Left hindlimb (tissue), 1 donor: ENCODE data around the gene NAT9.

Source experiments
- DNase-seq: peaks from one replicate; pipeline ENCODE4 v3.0.0-alpha.2; 2018

The NAT9 gene

DNA sequence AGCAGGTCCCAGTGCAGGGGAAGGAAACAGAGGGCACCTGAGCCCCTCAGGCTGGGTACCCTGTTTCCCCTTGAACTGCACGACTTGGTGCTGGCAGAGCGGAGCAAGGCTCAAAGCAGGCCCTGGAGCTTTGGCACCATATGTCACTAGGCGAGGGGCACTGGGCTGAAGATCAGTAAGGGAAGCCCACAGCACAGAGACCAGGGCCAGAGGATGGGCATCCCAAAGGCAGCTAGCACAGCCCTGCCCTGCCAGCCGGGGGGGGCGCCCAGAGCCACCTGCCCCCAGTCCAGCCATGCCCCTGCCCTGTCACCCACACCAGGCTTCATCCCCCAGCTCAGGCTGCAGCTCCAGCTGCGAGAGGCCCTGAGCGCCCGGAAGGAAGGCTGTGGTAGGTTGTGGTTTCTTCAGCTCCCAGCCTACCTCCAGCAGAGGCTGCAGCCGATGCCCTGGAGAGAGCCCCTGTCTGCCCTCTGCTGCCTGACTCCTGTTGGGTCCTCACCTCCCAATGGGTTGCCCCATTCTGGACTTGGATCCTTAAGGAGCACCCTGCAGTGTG, 16.8 kb downstream of the NAT9 start:
- no peak for DNase-seq

DNA sequence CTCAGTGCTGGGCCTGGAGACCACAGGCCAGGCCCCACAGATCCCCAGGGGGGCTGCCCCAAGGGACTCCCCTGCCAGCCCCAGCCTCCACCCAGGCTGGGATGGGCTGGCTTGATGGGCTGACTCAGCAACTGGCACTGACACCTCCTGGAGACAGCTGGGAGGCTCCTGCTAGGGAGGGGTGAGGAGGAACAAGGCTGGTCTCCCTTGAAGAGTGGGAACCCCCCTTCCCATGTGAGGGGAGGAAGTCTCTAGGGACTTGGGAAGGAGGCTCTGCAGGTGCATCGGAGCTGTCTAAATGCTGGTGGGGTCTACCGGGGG, 17.3 kb downstream of the NAT9 start:
- no peak for DNase-seq

DNA sequence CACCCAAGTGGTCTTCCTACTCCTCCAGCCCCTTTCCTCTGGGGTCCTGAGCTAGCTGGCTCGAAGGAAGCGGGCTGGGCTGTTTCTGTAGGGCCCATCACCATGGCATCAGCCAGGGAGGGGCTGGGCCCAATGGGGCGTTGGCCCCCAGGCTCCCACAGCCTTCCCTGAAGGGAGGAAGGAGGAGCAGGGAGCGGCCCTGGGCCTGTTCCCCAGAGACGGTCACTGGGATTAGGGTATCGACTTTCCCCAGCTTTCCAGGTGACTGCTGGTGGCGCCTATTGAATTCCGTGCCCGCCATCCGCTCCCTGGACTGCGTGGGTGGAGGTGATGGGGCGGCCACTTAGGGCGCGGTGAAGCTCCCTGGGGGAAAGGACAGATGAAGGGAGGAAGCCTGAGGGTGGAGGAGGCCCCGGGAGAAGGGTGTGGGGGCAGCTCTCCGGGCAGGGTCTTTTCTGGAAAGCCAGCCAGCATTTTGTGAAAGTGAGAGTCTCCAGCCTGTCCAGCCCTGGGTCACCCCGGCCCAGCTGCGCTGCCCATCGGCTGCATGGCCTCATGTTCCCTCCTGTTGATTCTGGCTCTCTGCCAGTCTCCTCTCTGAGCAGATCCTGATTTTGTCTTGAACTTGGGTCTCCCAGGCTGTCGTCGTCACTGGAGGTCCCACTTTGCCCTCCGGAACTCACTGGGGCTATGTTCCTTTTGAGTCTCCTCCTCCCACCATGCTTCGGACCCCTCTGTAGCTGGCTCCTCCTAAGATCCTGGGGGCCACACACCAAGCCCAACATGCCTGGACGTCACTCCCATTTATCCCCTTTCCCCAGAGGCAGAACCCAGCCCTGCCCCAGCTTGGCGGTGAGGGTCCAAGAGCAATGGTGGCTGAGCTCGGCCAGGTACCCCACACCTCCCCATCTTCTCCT, 18.0 kb downstream of the NAT9 start:
- no peak for DNase-seq

GRCh38 chr17:74757502-74757901, 18.6 kb downstream of the NAT9 start:
- DNase-seq, result no peak

- no peak for DNase-seq
Observed at GRCh38 chr17:74756891-74757290, 19.3 kb downstream of the NAT9 start.

DNA sequence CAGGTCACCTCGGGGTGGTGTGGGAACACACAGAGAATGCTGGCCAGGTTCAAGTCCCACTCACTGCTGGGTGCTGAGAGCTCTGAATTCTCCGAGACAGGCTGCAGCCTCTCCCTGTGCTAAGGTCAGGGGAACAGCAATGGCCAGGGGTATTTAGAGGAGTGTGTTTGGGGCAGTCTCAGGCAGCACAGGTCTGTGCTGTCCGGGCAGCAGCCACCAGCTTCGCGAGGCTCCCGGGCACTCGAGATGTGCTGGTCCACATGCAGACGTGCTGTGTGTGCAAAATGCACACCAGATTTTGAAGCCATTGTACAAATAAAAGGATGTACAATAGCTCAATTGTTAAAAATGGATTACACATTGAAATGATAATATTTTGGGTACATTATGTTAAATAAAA, 20.6 kb downstream of the NAT9 start:
- no peak for DNase-seq

- DNase-seq, result no peak
Observed at GRCh38 chr17:74754832-74755231, 21.3 kb downstream of the NAT9 start.

- no peak for DNase-seq
Observed at GRCh38 chr17:74752822-74753401, 23.2 kb downstream of the NAT9 start.

DNA sequence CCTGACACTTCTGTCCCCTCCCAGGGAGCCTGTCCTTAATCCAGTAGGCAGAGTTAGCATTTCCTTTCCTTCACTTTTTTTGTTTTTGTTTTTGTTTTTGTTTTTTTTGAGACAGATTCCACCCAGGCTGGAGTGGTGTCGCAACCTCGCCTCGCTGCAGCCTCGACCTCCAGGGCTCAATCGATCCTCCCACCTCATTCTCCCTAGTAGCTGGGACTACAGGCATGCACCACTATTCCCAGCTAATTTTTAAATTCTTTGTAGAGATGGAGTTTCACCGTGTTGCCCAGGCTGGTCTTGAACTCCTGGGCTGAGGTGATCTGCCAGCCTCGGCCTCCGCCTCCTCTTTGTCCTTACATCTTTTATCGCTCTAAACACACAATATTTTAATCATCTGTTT, 23.7 kb downstream of the NAT9 start:
- no peak for DNase-seq

DNA sequence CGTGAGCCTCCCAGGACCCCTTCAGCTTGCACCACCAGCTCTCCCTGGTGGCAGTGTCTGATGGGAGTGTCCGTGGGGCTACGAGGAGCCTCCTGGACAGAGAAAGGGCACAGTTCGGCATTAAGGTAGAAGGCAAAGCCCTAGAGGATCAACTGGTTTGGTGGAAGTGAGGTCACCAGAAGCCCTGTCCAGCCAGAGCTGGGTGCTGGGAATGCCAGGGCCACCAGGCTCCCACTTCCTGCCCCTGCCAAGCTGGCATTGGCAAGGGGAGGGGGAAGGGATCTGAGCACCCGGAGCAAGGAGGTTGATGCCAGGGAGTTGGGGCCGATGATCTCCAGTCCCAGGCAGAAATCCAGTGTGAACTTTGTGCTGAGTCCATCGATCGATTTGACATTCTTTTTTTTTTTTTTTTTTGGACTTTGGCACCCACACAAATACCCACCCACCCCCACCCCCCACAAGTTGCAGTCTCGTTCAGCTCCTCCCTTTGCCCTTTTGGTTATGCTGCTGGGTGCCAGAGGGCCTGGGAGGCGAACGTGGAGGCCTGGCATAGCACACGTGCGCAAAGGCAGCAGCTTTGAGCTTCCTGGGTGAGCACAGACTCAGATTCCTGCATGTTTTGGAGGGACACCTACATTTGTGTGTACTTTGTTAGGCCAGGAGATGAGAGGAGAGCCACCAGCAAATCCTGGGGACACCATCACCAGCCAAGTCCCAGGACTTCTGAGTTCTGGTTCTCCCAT, 25.6 kb downstream of the NAT9 start:
- no peak for DNase-seq

- DNase-seq, result no peak
Observed at GRCh38 chr17:74750039-74750326, 26.2 kb downstream of the NAT9 start.

GRCh38 chr17:74749279-74750038, 26.7 kb downstream of the NAT9 start:
- DNase-seq, result no peak

DNA sequence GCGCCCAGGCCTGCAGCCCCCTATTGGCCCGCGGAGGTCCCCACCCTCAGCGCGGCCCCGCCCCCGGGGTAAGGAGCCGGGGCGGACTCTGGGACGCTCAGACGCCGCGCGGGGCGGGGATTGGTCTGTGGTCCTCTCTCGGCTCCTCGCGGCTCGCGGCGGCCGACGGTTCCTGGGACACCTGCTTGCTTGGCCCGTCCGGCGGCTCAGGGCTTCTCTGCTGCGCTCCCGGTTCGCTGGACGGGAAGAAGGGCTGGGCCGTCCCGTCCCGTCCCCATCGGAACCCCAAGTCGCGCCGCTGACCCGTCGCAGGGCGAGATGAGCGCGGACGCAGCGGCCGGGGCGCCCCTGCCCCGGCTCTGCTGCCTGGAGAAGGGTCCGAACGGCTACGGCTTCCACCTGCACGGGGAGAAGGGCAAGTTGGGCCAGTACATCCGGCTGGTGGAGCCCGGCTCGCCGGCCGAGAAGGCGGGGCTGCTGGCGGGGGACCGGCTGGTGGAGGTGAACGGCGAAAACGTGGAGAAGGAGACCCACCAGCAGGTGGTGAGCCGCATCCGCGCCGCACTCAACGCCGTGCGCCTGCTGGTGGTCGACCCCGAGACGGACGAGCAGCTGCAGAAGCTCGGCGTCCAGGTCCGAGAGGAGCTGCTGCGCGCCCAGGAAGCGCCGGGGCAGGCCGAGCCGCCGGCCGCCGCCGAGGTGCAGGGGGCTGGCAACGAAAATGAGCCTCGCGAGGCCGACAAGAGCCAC, 27.4 kb downstream of the NAT9 start, which contains the start of gene NHERF1:
NHERF1 (plus strand) TSS at position 100 of the 750 bp plus-strand sequence; CDS start at position 319, 219 bp downstream.
- peak; percentile 95 for DNase-seq

DNA sequence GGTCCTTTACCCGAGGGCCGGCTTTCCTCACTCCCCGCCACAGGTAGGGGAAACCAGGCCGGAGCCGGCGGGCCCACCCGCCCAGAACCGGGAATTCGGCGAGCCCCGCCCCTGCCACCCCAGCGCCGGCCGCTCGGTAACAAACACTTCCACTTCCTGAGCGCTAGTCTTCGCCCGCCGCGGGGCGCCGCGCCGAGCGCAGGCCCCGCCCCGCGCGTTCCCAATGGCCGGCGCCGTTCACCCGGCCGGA, 27.9 kb downstream of the NAT9 start:
- DNase-seq, result no peak

DNA sequence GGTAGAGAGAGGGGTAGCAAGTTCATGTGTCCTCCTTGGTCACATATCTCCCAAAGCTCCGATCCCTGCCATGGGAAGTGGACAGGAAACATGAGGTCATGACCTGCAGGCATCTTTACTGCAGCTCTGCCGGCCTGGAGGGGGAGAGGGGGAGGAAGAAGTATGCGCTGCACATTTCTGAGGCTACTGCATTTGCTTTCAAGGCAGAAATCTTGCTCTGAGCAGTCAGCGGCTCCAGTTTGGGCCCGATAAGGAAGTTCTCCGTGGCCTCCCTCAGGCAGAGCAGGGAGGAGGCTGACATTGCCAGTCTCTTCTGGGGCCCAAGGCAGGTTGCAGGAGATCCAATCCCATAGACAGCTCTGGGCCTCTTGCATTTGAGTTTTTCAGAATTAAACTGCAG, 29.2 kb downstream of the NAT9 start:
- DNase-seq, result no peak

DNA sequence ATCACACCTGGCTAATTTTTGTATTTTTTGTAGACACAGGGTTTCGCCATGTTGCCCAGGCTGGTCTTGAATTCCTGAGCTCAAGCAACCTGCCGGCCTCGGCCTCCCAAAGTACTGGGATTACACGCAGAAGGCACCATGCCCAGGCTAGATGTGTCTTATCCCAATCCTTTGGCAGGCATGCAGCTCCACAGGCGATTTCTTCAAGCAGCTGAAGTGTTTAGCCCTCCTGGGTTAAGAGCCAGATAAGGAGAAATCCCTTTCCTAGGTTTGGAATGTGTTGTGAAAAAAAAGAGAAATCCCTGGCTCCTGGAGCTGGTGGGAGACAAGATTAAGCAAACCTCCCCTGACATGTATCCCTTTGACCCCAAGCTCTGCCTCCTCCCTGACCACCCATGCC, 29.8 kb downstream of the NAT9 start:
- no peak for DNase-seq

DNA sequence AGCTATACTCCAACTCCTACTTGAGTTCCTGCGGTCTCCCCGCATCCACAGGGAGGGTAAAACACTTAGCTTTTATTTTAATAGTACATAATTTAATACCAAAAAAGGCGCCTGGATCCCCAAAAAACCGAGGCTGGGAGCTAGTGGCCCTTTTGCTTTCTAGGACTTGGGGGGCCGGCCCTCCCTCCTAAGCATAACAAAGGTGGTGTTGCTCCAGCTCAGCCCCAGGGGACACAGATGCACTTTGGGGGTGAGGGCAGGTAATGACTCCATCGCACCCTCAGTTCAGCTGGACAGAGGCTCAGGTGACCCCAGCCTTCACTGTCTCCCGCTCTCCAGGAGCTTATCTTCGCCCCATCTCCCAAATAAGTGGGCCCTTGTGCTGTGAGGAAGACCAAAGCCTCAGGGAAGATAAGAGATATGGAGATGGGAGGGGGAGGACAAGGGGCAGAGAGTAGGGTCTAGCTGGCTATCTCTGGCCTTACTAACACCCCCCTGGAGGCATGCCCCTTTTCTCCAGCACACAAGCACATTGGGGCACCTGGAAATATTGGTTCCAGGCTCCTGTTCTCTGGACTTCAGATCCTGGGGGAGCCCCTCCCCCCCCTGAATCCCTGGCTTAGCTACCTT, 30.5 kb downstream of the NAT9 start:
- no peak for DNase-seq

GRCh38 chr17:74744714-74745547, 31.2 kb downstream of the NAT9 start:
- no peak for DNase-seq

- DNase-seq, result no peak
Observed at GRCh38 chr17:74744349-74744713, 31.8 kb downstream of the NAT9 start.

GRCh38 chr17:74743755-74744154, 32.4 kb downstream of the NAT9 start:
- DNase-seq, result no peak

- no peak for DNase-seq
Observed at GRCh38 chr17:74742978-74743545, 33.1 kb downstream of the NAT9 start.
